ENCODE data around the gene ADAMTSL1. TPM values are rescaled to one million over a fixed set of nuclear protein-coding genes. Genes with fewer than 3 reads are reported as not detected.

ADAMTSL1 gene
- total and polyA plus RNA-seq, 9 of the 15 experiments (the other 6 are each of a cell fraction or from before 2014, with no cell fraction given): 0.01 TPM; not detected in 8

DNA sequence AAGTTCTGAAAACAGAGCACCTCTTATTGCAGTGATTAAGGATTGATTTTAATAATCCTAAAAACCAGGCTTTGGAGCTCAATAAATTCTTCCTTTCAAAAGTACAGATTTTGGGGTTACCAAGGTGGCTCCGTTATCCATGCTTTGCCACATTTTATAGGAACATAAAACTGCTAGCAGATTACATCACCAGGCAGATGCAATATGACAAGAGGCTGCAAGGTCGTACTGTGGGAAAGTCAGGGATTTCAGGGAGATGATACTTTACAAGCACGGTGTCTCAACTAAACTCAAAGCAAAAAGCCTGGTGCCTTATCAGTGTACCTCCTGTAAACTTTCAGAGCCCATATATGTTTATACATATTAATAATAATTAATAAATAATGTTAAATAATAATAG is 28.6 kb downstream of the ADAMTSL1 start (continued):
- TF ChIP-seq ZNF695 (CRISPR knock-in tag; IDR thresholded peaks at IDR 0.05): no peak
- no peak for TF ChIP-seq ZFP1 (CRISPR knock-in tag; IDR thresholded peaks at IDR 0.05)

DNA sequence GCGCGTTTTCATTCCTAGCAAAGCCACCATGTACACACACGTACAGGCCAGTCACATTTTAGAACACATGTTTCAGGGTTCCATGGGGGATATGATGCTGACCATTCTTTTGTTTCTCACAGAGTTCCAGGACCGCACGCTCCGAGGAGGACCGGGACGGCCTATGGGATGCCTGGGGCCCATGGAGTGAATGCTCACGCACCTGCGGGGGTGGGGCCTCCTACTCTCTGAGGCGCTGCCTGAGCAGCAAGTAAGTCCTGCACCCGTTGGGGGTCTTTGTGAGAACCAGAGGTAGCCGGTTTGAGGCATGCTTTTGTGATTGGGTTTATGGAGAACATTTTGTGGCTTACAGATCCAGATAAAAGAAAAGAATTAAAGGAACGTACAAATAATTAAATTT is 30.8 kb downstream of the ADAMTSL1 start:
- Histone ChIP-seq H4K20me1 (replicated peaks; ENCODE audit: control insufficient read depth, insufficient read depth, low read length) (no peaks in the 10 kb centered on the region), H3K9ac (ENCODE audit: insufficient read depth in 1 of 2, low read depth in 2 of 2, low read length in 2 of 2) (no peak overlapping the region), H3K9me1 (ENCODE audit: control insufficient read depth, insufficient read depth, low read length) (no peaks in the 10 kb centered on the region), H3K9me3 (replicated peaks; ENCODE audit: control insufficient read depth, insufficient read depth, low read depth, low read length) (no peaks in the 10 kb centered on the region), H3K4me3 (no peak overlapping the region), H3K79me2 (ENCODE audit: control insufficient read depth, insufficient read depth, low read length) (no peaks in the 10 kb centered on the region), H3K36me3 (ENCODE audit: control insufficient read depth, insufficient read depth, low read length) (no peaks in the 10 kb centered on the region), H3K4me2 (ENCODE audit: insufficient read depth, low read length) (no peak overlapping the region), H3K27me3 (ENCODE audit: control insufficient read depth in 2 of 2, insufficient read depth in 2 of 2, low read length in 2 of 2) (no peaks in the 10 kb centered on the region), H3K4me1 (replicated peaks in 1 of 2; ENCODE audit: control insufficient read depth in 2 of 2, insufficient read depth in 2 of 2, low read length in 2 of 2) (no peaks in the 10 kb centered on the region), H3K27ac (ENCODE audit: extremely low read depth, low read depth, low read length) (no peak overlapping the region), H2AFZ (ENCODE audit: low read depth, low read length) (no peak overlapping the region)
- DNase-seq (ENCODE audit: extremely low read depth in 1 of 4, low spot score in 3 of 4): no peak
- WGBS (ENCODE audit: insufficient coverage, low coverage, missing lambda C conversion rate): 1% methylated on average over 13 of the region's 14 CpGs
- intact Hi-C loops (cut with micrococcal nuclease) (loop anchor here (1.0 kb wide), 1 partner anchor 20 kb away; no protein-coding TSS in a partner anchor), in situ Hi-C loops (cut with MboI) (no loop called here)
- CTCF ChIA-PET (ENCODE audit: low intra/inter-chr PET ratio): no interaction called here
- BruUV-seq (replicated peaks): no TSS peak
- ATAC-seq: no peak
- POLR2A ChIA-PET: no interaction called here
- no peak for FAIRE-seq
- TF ChIP-seq ZBTB8A (IDR thresholded peaks at IDR 0.05; ENCODE audit: partially characterized antibody) (no peak), RBM25 (IDR thresholded peaks at IDR 0.05; ENCODE audit: low read depth, low read length, severe bottlenecking) (no peak), ZNF589 (CRISPR knock-in tag; IDR thresholded peaks at IDR 0.05; ENCODE audit: low read depth) (no peak), HSF4 (CRISPR knock-in tag; IDR thresholded peaks at IDR 0.05; ENCODE audit: borderline replicate concordance) (no peak), ZNF41 (CRISPR knock-in tag; conservative IDR thresholded peaks at IDR 0.05) (no peak), ZBED1 (IDR thresholded peaks at IDR 0.05) (no peak)
- TF ChIP-seq, protein P1, sequence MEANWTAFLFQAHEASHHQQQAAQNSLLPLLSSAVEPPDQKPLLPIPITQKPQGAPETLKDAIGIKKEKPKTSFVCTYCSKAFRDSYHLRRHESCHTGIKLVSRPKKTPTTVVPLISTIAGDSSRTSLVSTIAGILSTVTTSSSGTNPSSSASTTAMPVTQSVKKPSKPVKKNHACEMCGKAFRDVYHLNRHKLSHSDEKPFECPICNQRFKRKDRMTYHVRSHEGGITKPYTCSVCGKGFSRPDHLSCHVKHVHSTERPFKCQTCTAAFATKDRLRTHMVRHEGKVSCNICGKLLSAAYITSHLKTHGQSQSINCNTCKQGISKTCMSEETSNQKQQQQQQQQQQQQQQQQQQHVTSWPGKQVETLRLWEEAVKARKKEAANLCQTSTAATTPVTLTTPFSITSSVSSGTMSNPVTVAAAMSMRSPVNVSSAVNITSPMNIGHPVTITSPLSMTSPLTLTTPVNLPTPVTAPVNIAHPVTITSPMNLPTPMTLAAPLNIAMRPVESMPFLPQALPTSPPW (CRISPR knock-in tag; IDR thresholded peaks at IDR 0.05): no peak
- TF ChIP-seq, protein P2, sequence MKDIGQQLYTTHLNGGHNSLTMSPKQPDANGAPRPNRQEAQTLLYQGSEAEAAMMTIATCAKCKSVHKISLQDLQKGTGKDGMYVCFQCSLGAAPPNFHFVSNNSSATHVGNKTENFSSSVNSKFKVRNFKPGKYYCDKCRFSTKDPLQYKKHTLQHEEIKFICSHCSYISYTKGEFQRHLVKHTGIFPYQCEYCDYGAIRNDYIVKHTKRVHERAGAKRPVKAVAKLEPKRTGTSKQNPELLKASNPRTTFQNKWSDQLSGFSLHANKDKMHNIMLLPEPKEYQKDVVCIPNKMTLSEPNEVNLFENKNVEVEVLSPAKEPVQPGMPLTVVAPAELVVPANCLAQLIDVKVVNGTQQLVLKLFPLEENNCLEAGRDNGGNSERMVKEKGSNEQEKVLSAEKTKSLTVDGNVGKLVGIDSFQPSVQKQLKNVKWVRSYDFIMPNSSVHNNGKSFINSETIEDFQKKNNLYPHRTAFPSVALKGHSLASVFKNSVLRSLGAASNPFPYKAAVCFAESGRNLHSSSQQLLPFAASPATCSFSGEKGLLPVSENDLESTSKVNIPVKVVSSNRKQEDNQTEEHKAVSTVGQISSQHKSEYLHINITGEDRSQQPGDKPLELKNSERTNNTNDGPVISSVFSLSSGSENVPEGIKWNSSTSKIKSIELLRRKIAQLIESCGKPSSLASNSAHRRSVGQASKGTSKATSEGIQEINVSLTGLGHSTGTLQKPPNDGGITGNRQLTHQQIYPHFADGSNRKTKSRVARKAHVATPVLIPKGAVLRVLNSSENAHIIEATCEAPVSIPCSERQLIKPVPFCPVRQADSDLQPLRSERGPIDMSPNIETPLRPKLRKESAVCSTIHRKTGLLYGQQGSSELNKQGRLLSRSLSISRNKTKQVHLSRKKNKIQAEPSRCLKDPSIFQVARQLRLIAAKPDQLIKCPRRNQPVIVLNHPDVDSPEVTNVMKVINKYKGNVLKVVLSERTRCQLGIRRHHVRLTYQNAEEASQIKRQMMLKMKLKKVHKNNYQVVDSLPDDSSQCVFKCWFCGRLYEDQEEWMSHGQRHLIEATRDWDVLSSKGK (CRISPR knock-in tag; IDR thresholded peaks at IDR 0.05): no peak
- TF ChIP-seq, protein P3, sequence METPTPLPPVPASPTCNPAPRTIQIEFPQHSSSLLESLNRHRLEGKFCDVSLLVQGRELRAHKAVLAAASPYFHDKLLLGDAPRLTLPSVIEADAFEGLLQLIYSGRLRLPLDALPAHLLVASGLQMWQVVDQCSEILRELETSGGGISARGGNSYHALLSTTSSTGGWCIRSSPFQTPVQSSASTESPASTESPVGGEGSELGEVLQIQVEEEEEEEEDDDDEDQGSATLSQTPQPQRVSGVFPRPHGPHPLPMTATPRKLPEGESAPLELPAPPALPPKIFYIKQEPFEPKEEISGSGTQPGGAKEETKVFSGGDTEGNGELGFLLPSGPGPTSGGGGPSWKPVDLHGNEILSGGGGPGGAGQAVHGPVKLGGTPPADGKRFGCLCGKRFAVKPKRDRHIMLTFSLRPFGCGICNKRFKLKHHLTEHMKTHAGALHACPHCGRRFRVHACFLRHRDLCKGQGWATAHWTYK (CRISPR knock-in tag; IDR thresholded peaks at IDR 0.05): no peak

All from K562 (cell line).